ENCODE measurements around the gene KAT14. TPM values are rescaled to one million over a fixed set of nuclear protein-coding genes. Genes with fewer than 3 reads are reported as not detected.
"Not testable (repeated sequence)": the region's sequence is repeated elsewhere in the genome, so short reads cannot be mapped to it uniquely, and the experiment has no call there.

The KAT14 gene
- total RNA-seq, 2 experiments from 2014 or later, result 8.5 to 9.4 TPM

GRCh38 chr20:18191306-18191705, 53.6 kb downstream of the KAT14 start:
- H3K9me3 ChIP-seq (ENCODE audit: control insufficient read depth in 1 of 2, insufficient read depth in 1 of 2, low read length in 2 of 2), result no peaks in the 10 kb centered on the region
- DNase-seq (no peak), ATAC-seq (ENCODE audit: poor library complexity) (no peak)
- H3K27me3 Mint-ChIP-seq, result no peaks in the 10 kb centered on the region
- H3K36me3 Mint-ChIP-seq (ENCODE audit: low read depth), result peaks cover 40% of the 10 kb centered on the region
- H3K4me1 ChIP-seq (ENCODE audit: insufficient read depth, low read length), result no peaks in the 10 kb centered on the region
- H3K9me3 Mint-ChIP-seq, result no peaks in the 10 kb centered on the region
- CTCF ChIA-PET, result no interaction called here
- intact Hi-C loops (cut with DNase I, micrococcal nuclease), result no loop called here
- H3K4me3 ChIP-seq (ENCODE audit: low read length), result no peak overlapping the region
- no peak overlapping the region for H3K27ac Mint-ChIP-seq
- H3K27me3 ChIP-seq (ENCODE audit: control insufficient read depth in 1 of 2, insufficient read depth in 2 of 2, low read length in 2 of 2), result no peaks in the 10 kb centered on the region
- POLR2A ChIA-PET, result no interaction called here
- no peak overlapping the region for H3K27ac ChIP-seq (ENCODE audit: low read depth in 1 of 2, low read length in 2 of 2)
- no peaks in the 10 kb centered on the region for H3K4me1 Mint-ChIP-seq (ENCODE audit: low read depth)
- TF ChIP-seq CTCF (IDR thresholded peaks at IDR 0.05), result no peak
- H3K36me3 ChIP-seq (ENCODE audit: insufficient read depth, low read length), result peaks cover 10% of the 10 kb centered on the region
- H3K4me3 Mint-ChIP-seq, result no peak overlapping the region

- H3K4me1 ChIP-seq (ENCODE audit: insufficient read depth, low read length); H3K27me3 Mint-ChIP-seq; H3K27ac Mint-ChIP-seq; H3K9me3 ChIP-seq (ENCODE audit: control insufficient read depth in 1 of 2, insufficient read depth in 1 of 2, low read length in 2 of 2); POLR2A ChIA-PET; H3K36me3 ChIP-seq (ENCODE audit: insufficient read depth, low read length); CTCF ChIA-PET; H3K9me3 Mint-ChIP-seq; H3K4me3 ChIP-seq (ENCODE audit: low read length); H3K27ac ChIP-seq (ENCODE audit: low read depth in 1 of 2, low read length in 2 of 2); H3K27me3 ChIP-seq (ENCODE audit: control insufficient read depth in 1 of 2, insufficient read depth in 2 of 2, low read length in 2 of 2); H3K4me1 Mint-ChIP-seq (ENCODE audit: low read depth); ATAC-seq (ENCODE audit: poor library complexity); DNase-seq; intact Hi-C loops (cut with DNase I, micrococcal nuclease); H3K4me3 Mint-ChIP-seq: not testable (repeated sequence)
- peaks cover 11% of the 10 kb centered on the region for H3K36me3 Mint-ChIP-seq (ENCODE audit: low read depth)
Measured at GRCh38 chr20:18194461-18194860, 56.8 kb downstream of the KAT14 start.

GRCh38 chr20:18195931-18196330, 58.3 kb downstream of the KAT14 start:
- Histone ChIP-seq H3K4me3 (ENCODE audit: low read length) (no peak overlapping the region), H3K9me3 (ENCODE audit: control insufficient read depth in 1 of 2, insufficient read depth in 1 of 2, low read length in 2 of 2) (no peaks in the 10 kb centered on the region), H3K27me3 (ENCODE audit: control insufficient read depth in 1 of 2, insufficient read depth in 2 of 2, low read length in 2 of 2) (no peaks in the 10 kb centered on the region), H3K36me3 (ENCODE audit: insufficient read depth, low read length) (no peaks in the 10 kb centered on the region), H3K4me1 (ENCODE audit: insufficient read depth, low read length) (no peaks in the 10 kb centered on the region), H3K27ac (ENCODE audit: low read depth in 1 of 2, low read length in 2 of 2) (no peak overlapping the region)
- Mint-ChIP-seq H3K36me3 (ENCODE audit: low read depth) (peaks cover 4% of the 10 kb centered on the region), H3K4me3 (no peak overlapping the region), H3K9me3 (no peaks in the 10 kb centered on the region), H3K27ac (no peak overlapping the region), H3K4me1 (ENCODE audit: low read depth) (no peaks in the 10 kb centered on the region), H3K27me3 (no peaks in the 10 kb centered on the region)
- intact Hi-C loops (cut with DNase I, micrococcal nuclease), result no loop called here
- POLR2A ChIA-PET, result no interaction called here
- ATAC-seq (ENCODE audit: poor library complexity) (no peak), DNase-seq (no peak)
- TF ChIP-seq CTCF (IDR thresholded peaks at IDR 0.05), result no peak
- CTCF ChIA-PET, result no interaction called here

- intact Hi-C loops (cut with DNase I, micrococcal nuclease), result no loop called here
- ATAC-seq (ENCODE audit: poor library complexity), result no peak
- CTCF ChIA-PET, result no interaction called here
Measured at GRCh38 chr20:18197382-18198070, 59.9 kb downstream of the KAT14 start.

More at GRCh38 chr20:18197382-18198070, 59.9 kb downstream of the KAT14 start:
- Histone ChIP-seq H3K4me3 (ENCODE audit: low read length) (no peak overlapping the region), H3K27me3 (ENCODE audit: control insufficient read depth in 1 of 2, insufficient read depth in 2 of 2, low read length in 2 of 2) (no peaks in the 10 kb centered on the region), H3K9me3 (ENCODE audit: control insufficient read depth in 1 of 2, insufficient read depth in 1 of 2, low read length in 2 of 2) (no peaks in the 10 kb centered on the region), H3K4me1 (ENCODE audit: insufficient read depth, low read length) (no peaks in the 10 kb centered on the region), H3K36me3 (ENCODE audit: insufficient read depth, low read length) (no peaks in the 10 kb centered on the region), H3K27ac (ENCODE audit: low read depth in 1 of 2, low read length in 2 of 2) (no peak overlapping the region)
- Mint-ChIP-seq H3K27ac (no peak overlapping the region), H3K27me3 (no peaks in the 10 kb centered on the region), H3K9me3 (peaks cover 4% of the 10 kb centered on the region), H3K4me1 (ENCODE audit: low read depth) (no peaks in the 10 kb centered on the region), H3K36me3 (ENCODE audit: low read depth) (peaks cover 8% of the 10 kb centered on the region), H3K4me3 (no peak overlapping the region)
- POLR2A ChIA-PET, result no interaction called here
- TF ChIP-seq CTCF (IDR thresholded peaks at IDR 0.05), result no peak
- no peak for DNase-seq
